ENCODE data around the gene NAP1L4. TPM values are rescaled to one million over a fixed set of nuclear protein-coding genes. Genes with fewer than 3 reads are reported as not detected.

Gene NAP1L4
- total RNA-seq, 1 experiment from 2014 or later = 140 TPM

DNA sequence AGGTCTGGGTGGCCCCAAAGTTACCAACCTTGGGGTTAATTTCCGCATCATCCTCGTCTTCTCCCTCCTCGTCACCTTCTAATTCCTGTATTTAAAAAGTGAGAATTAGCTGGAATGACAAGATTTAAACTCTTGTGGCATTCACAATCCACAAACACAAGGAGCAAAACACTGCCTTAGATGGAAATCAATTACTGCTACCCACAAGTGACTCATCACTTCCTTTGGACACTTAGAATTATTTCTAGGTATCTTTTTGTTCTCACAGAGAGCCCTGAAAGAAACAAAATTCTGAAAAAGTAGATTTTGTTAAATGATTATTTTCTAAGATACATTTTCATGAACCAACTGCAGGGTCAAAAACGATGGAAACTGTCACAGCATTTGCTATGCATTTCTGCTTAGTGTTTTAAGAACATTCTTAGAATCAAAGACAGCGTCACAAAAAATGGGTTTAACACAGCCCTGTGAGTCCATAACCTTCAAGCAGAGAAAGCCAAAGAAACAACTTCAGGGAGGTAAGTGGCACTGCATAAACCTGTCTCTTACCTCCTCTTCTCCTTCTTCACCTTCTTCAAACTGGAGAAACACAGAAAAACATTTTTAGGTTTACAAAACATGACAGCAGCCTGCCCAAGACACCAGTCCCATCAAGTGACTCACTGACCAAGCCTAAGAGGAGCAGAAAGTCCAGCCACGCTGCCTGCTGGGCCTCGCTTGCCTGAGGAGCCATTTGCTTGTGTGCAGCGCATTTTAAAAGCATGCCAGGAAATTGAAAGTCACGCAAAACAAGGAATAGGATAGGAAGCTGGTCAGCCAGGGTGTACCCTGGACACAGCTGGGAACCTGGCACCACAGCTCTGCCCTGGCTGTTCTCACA lies 40.7 kb downstream of the NAP1L4 start:
- Mint-ChIP-seq H3K27me3 (ENCODE audit: unreplicated experiment) (no peaks in the 10 kb centered on the region), H3K4me3 (ENCODE audit: low read depth, unreplicated experiment) (no peak overlapping the region), H3K4me1 (ENCODE audit: low read depth, unreplicated experiment) (peaks cover 35% of the 10 kb centered on the region), H3K9me3 (ENCODE audit: low read depth, unreplicated experiment) (no peaks in the 10 kb centered on the region), H3K27ac (ENCODE audit: unreplicated experiment) (no peak overlapping the region), H3K36me3 (ENCODE audit: insufficient read depth, unreplicated experiment) (peaks cover 71% of the 10 kb centered on the region)
- intact Hi-C loops (cut with micrococcal nuclease; ENCODE audit: unreplicated experiment) = no loop called here
- CTCF ChIA-PET = no interaction called here
- no peak for DNase-seq
- TF ChIP-seq, protein P1, sequence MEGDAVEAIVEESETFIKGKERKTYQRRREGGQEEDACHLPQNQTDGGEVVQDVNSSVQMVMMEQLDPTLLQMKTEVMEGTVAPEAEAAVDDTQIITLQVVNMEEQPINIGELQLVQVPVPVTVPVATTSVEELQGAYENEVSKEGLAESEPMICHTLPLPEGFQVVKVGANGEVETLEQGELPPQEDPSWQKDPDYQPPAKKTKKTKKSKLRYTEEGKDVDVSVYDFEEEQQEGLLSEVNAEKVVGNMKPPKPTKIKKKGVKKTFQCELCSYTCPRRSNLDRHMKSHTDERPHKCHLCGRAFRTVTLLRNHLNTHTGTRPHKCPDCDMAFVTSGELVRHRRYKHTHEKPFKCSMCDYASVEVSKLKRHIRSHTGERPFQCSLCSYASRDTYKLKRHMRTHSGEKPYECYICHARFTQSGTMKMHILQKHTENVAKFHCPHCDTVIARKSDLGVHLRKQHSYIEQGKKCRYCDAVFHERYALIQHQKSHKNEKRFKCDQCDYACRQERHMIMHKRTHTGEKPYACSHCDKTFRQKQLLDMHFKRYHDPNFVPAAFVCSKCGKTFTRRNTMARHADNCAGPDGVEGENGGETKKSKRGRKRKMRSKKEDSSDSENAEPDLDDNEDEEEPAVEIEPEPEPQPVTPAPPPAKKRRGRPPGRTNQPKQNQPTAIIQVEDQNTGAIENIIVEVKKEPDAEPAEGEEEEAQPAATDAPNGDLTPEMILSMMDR (IDR thresholded peaks at IDR 0.05; ENCODE audit: unreplicated experiment) = no peak
- BruUV-seq (replicated peaks) = no TSS peak

- peaks cover 35% of the 10 kb centered on the region for H3K4me1 Mint-ChIP-seq (ENCODE audit: low read depth, unreplicated experiment)
- BruUV-seq (replicated peaks) = no TSS peak
- no peak for DNase-seq
- CTCF ChIA-PET = no interaction called here
- H3K27ac Mint-ChIP-seq (ENCODE audit: unreplicated experiment) = no peak overlapping the region
- H3K36me3 Mint-ChIP-seq (ENCODE audit: insufficient read depth, unreplicated experiment) = peaks cover 71% of the 10 kb centered on the region
- H3K27me3 Mint-ChIP-seq (ENCODE audit: unreplicated experiment) = no peaks in the 10 kb centered on the region
- intact Hi-C loops (cut with micrococcal nuclease; ENCODE audit: unreplicated experiment) = no loop called here
- TF ChIP-seq, protein P1 (IDR thresholded peaks at IDR 0.05; ENCODE audit: unreplicated experiment) = no peak
- no peaks in the 10 kb centered on the region for H3K9me3 Mint-ChIP-seq (ENCODE audit: low read depth, unreplicated experiment)
- H3K4me3 Mint-ChIP-seq (ENCODE audit: low read depth, unreplicated experiment) = no peak overlapping the region
These were observed 41.3 kb downstream of the NAP1L4 start for GRCh38 chr11:2950825-2951224.

- Mint-ChIP-seq H3K4me3 (ENCODE audit: low read depth, unreplicated experiment) (peak overlapping the region; percentile 3), H3K9me3 (ENCODE audit: low read depth, unreplicated experiment) (no peaks in the 10 kb centered on the region), H3K27ac (ENCODE audit: unreplicated experiment) (peak overlapping the region; percentile 30), H3K4me1 (ENCODE audit: low read depth, unreplicated experiment) (peaks cover 35% of the 10 kb centered on the region), H3K27me3 (ENCODE audit: unreplicated experiment) (no peaks in the 10 kb centered on the region), H3K36me3 (ENCODE audit: insufficient read depth, unreplicated experiment) (peaks cover 69% of the 10 kb centered on the region)
- BruUV-seq (replicated peaks) = no TSS peak
- CTCF ChIA-PET = no interaction called here
- intact Hi-C loops (cut with micrococcal nuclease; ENCODE audit: unreplicated experiment) = no loop called here
- TF ChIP-seq, protein P1 (IDR thresholded peaks at IDR 0.05; ENCODE audit: unreplicated experiment) = no peak
- DNase-seq = no peak
These were observed 42.2 kb downstream of the NAP1L4 start for GRCh38 chr11:2949920-2950319.

GRCh38 chr11:2947744-2948143 lies 44.4 kb downstream of the NAP1L4 start:
- TF ChIP-seq, protein P1 (IDR thresholded peaks at IDR 0.05; ENCODE audit: unreplicated experiment) = no peak
- Mint-ChIP-seq H3K27ac (ENCODE audit: unreplicated experiment) (no peak overlapping the region), H3K4me3 (ENCODE audit: low read depth, unreplicated experiment) (no peak overlapping the region), H3K9me3 (ENCODE audit: low read depth, unreplicated experiment) (no peaks in the 10 kb centered on the region), H3K4me1 (ENCODE audit: low read depth, unreplicated experiment) (peaks cover 35% of the 10 kb centered on the region), H3K36me3 (ENCODE audit: insufficient read depth, unreplicated experiment) (peaks cover 80% of the 10 kb centered on the region), H3K27me3 (ENCODE audit: unreplicated experiment) (no peaks in the 10 kb centered on the region)
- intact Hi-C loops (cut with micrococcal nuclease; ENCODE audit: unreplicated experiment) = no loop called here
- no peak for DNase-seq
- CTCF ChIA-PET = no interaction called here
- BruUV-seq (replicated peaks) = no TSS peak

Data from Calu3 (cell line).